ENCODE results near the gene APBA2.

DNA sequence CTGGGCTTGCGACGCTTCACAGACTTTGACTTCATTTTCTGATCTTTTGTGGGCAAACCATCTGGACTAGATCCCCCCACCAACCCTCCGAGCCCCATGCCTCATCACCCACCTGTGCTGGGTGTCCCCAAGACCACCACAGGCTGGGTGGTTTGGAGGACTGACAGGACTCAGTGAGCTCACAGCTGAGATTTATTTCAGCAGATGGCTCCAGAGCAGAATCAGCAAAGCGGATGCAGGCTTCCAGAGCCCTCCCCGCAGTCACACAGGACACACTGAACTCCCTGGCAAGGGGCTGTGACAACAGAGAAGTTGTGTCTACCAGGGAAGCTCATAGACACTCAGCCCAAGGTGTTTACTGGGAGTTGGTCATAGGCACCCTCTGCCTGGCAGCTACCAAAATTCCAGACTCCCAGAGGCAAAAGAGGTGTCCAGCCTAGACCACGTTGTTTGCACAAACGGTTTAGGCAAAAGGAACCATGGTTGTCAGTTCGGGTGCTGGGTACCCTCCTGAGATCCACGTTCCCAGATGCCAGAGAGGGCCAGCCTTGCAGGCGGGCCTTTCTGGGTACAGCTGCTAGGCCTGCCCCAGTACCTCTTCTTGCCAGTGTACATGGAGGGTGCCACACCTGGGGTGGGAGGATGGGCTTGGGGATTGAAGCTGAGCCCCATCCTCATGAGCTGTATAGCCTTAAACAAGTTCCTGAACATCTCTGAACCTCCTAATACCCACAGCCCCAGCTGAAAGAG lies 213.5 kb downstream of the APBA2 start:
- TF ChIP-seq POLR2A (IDR thresholded peaks at IDR 0.05; ENCODE audit: low read length) (no peak), GATA1 (IDR thresholded peaks at IDR 0.05; ENCODE audit: low read depth, low read length) (no peak)
